Activated B cell treated with CpG ODN at 0.5 μM for 24 hours (primary cell): Measurements from ENCODE around the gene ADAMTS15. TPM values are rescaled to one million over a fixed set of nuclear protein-coding genes. Genes with fewer than 3 reads are reported as not detected.

Source experiments
- ATAC-seq: fragments of 200-7000 bp; cut with Tn5 transposase; one replicate; pipeline ENCODE4 v1.10.0; 2021; ENCODE audit warnings: low read depth, mild to moderate bottlenecking, moderate library complexity
- CTCF ChIA-PET: fragments of 350-600 bp; sonication (Branson Sonifier 250); formaldehyde crosslinking; loops from one replicate; lab custom pipeline; 2021; ENCODE audit warnings: antibody characterized with exemption; lab: Charles Lee
- POLR2A ChIA-PET: fragments of 350-600 bp; sonication (Branson Sonifier 250); formaldehyde crosslinking; loops from one replicate; lab custom pipeline; 2021; ENCODE audit warnings: antibody characterized with exemption; lab: Charles Lee
- DNase-seq: peaks from one replicate; pipeline ENCODE4 v3.0.0; 2022
- H3K27ac Mint-ChIP-seq: one replicate; pipeline ENCODE4 v1.8.0; 2020; ENCODE audit warnings: mixed read lengths
- H3K27me3 Mint-ChIP-seq: one replicate; pipeline ENCODE4 v1.8.0; 2021; ENCODE audit warnings: mixed read lengths
- H3K36me3 Mint-ChIP-seq: one replicate; pipeline ENCODE4 v1.8.0; 2021; ENCODE audit warnings: low read depth, mixed read lengths
- H3K4me1 Mint-ChIP-seq: one replicate; pipeline ENCODE4 v1.8.0; 2021; ENCODE audit warnings: mixed read lengths
- H3K4me3 Mint-ChIP-seq: one replicate; pipeline ENCODE4 v1.8.0; 2020; ENCODE audit warnings: mild to moderate bottlenecking, mixed read lengths
- H3K9me3 Mint-ChIP-seq: one replicate; pipeline ENCODE4 v1.8.0; 2020; ENCODE audit warnings: mixed read lengths
- intact Hi-C: fragments of 100-400 bp; cut with micrococcal nuclease; formaldehyde crosslinking; loops from one replicate; pipeline ENCODE4 v1.15.1; 2024
- total RNA-seq: library from RNA; stranded (reverse); gene quantifications from 2 replicates; pipeline ENCODE4 v1.2.3, GENCODE V29; 2022
- TF ChIP-seq, protein P1 (sequence below): fragments of 200-600 bp; IDR thresholded peaks from one replicate; pipeline ENCODE4 v1.8.0; 2022; ENCODE audit warnings: antibody characterized with exemption, mild to moderate bottlenecking

Gene ADAMTS15
- total RNA-seq, 1 donor from 2014 or later, result not detected

DNA sequence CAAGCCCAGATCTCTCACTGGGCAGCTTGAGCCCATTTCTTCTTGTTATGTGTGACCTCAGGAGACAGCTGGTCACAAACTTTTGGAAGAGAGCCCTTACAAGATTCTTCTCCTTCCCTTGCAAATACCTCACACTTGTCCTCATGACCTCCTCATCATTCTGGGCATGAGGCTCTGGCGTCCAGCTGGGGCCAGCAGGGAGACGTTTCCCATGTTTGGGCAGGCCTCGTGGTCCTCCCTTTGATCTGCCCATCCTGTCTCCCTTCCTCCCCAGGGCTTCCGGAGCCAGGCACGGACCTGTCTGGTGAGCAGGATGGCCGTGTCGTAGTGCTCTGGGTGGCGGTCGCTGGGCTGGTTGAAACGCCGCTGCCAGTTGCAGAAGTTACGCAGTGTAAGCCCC, 29.7 kb upstream of the ADAMTS15 start:
- Mint-ChIP-seq H3K4me1 (no peaks in the 10 kb centered on the region), H3K27me3 (peaks cover 26% of the 10 kb centered on the region), H3K27ac (no peak overlapping the region), H3K36me3 (no peaks in the 10 kb centered on the region), H3K9me3 (no peaks in the 10 kb centered on the region), H3K4me3 (no peak overlapping the region)
- DNase-seq (no peak), ATAC-seq (no peak)
- ChIA-PET CTCF (no interaction called here), POLR2A (no interaction called here)
- TF ChIP-seq, protein P1, sequence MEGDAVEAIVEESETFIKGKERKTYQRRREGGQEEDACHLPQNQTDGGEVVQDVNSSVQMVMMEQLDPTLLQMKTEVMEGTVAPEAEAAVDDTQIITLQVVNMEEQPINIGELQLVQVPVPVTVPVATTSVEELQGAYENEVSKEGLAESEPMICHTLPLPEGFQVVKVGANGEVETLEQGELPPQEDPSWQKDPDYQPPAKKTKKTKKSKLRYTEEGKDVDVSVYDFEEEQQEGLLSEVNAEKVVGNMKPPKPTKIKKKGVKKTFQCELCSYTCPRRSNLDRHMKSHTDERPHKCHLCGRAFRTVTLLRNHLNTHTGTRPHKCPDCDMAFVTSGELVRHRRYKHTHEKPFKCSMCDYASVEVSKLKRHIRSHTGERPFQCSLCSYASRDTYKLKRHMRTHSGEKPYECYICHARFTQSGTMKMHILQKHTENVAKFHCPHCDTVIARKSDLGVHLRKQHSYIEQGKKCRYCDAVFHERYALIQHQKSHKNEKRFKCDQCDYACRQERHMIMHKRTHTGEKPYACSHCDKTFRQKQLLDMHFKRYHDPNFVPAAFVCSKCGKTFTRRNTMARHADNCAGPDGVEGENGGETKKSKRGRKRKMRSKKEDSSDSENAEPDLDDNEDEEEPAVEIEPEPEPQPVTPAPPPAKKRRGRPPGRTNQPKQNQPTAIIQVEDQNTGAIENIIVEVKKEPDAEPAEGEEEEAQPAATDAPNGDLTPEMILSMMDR, result no peak
- intact Hi-C loops, result no loop called here

DNA sequence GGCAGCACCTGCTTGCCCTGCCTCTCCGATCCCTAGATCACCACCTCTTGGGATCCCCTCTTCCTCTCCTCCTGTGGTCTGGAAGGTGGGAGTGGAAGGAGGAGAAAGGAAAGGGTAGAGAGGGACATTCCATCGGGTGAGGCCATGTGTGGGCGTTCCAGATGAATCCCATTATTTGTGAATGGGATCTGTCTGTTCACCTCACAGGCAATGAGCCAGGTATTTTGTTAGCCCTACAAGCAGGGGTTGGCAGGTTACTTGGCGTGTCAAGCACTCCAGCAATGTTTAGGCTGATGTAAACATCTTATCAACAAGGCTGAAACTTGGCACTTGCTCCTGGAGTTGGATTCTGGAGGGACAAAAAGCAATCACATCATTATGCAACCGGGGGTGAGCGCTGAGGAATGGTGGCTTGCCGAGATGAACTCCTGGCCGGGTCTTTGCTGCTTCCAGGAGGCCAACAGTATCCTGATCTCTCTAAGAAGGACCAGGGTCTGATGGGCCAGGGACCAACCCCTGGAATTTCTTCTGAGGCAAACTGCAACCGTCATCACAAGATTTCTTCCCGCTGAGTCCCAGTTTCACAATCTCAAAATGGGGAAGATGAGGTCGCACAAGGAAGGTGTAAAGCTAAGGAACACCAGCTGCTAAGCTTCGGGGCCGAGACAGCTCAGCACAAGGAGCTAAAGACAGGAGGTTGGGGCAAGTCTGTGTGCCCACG, 27.8 kb upstream of the ADAMTS15 start:
- TF ChIP-seq, protein P1, result no peak
- intact Hi-C loops, result no loop called here

DNA sequence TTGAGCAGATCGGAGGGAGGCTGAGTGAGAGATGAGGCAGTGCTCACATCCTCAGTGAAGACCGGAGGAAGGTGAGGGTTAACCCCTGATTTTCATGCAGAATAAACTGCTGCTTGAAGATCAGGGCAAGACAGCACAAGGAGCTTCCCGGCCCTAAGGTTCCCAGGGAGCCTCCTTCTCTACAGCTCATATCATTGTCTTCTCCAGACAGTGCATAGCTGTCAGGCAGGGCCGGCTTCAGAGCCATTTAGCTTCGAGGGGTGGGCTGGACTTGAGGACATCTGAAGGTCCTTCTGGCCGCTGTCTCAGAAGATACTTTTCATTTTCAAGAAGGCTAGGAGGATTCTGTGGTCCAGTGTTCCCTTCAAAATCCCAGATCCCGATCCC, 27.3 kb upstream of the ADAMTS15 start:
- no peaks in the 10 kb centered on the region for H3K9me3 Mint-ChIP-seq
- no peak overlapping the region for H3K27ac Mint-ChIP-seq
- H3K27me3 Mint-ChIP-seq, result peaks cover 36% of the 10 kb centered on the region

More for the DNA sequence above, 27.8 kb upstream of the ADAMTS15 start:
- Mint-ChIP-seq H3K9me3 (no peaks in the 10 kb centered on the region), H3K36me3 (no peaks in the 10 kb centered on the region), H3K27me3 (peaks cover 31% of the 10 kb centered on the region), H3K4me3 (no peak overlapping the region), H3K27ac (no peak overlapping the region), H3K4me1 (no peaks in the 10 kb centered on the region)
- CTCF ChIA-PET, result interaction anchor here (0.8 kb wide), 1 partner anchor 207 kb away, joined by 3 read pairs; no protein-coding TSS in a partner anchor
- DNase-seq (no peak), ATAC-seq (no peak)
- POLR2A ChIA-PET, result no interaction called here

DNA sequence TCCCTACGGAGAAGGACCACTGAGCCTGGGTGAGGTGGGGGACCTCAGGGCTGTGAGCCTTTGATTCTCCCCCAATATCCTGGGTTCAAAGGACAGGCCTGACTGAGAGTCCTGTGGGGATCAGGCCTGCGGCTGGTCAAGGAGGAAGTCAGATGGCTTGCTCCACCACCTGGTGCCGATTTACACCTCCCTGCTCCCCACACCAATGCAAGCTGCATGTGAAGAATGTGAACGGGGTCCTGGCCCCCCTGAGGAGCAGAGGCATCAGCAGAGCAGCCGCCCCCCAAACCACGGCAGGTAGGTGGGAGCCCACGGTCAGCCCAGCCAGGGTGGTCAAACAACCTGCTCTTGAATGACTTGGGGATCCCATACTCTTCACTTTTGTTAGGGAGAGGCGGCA, 26.7 kb upstream of the ADAMTS15 start:
- POLR2A ChIA-PET, result no interaction called here
- H3K4me1 Mint-ChIP-seq, result no peaks in the 10 kb centered on the region
- peaks cover 38% of the 10 kb centered on the region for H3K27me3 Mint-ChIP-seq
- CTCF ChIA-PET, result no interaction called here
- H3K36me3 Mint-ChIP-seq, result no peaks in the 10 kb centered on the region
- H3K27ac Mint-ChIP-seq, result no peak overlapping the region
- no peak overlapping the region for H3K4me3 Mint-ChIP-seq
- no peaks in the 10 kb centered on the region for H3K9me3 Mint-ChIP-seq
- ATAC-seq (no peak), DNase-seq (no peak)
- intact Hi-C loops, result no loop called here
- TF ChIP-seq, protein P1, result no peak

More for the DNA sequence above, 27.3 kb upstream of the ADAMTS15 start:
- DNase-seq (no peak), ATAC-seq (no peak)
- ChIA-PET POLR2A (no interaction called here), CTCF (interaction anchor here (0.8 kb wide), 1 partner anchor 208 kb away, joined by 3 read pairs; no protein-coding TSS in a partner anchor)
- Mint-ChIP-seq H3K4me1 (no peaks in the 10 kb centered on the region), H3K36me3 (no peaks in the 10 kb centered on the region), H3K4me3 (no peak overlapping the region)
- TF ChIP-seq, protein P1, result no peak
- intact Hi-C loops, result no loop called here

DNA sequence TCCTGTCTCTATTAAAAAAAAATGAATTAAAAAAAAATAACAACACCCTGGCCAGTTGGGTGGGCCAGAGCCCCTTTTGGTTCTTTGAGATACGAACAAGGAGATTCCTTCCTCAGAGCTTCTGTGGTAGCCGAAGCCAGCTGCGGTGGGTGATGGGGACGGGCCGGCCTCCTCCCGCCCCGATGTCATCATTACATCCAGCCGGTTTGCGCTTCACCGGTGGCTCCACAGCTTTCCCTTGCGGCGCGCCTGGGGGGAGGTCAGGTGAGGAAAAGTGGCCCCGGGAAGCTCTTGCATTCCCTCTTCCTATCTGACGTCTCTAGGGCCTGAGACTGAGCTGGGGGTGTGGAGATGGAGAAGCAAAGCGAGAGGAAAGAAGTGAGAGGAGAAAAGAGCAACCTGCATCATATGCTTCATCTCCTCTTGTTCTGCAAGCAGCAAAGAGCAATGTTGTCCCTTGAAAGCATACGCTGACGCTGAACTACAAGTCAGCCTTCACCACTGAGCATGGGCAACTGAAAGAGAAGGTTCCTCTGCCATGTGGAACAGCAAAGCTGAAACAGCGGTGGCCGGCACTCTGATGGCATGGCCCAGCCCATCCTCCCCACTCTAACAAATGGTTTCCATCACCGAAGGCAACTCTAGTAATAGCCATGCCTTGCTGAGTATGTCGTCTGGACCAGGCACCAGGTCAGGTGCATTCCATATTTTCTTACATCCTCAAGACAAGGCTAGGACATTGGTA, 26.0 kb upstream of the ADAMTS15 start:
- H3K36me3 Mint-ChIP-seq, result no peaks in the 10 kb centered on the region
- no peaks in the 10 kb centered on the region for H3K9me3 Mint-ChIP-seq
- TF ChIP-seq, protein P1, result no peak
- no peak overlapping the region for H3K27ac Mint-ChIP-seq
- ChIA-PET POLR2A (no interaction called here), CTCF (no interaction called here)
- peaks cover 5% of the 10 kb centered on the region for H3K4me1 Mint-ChIP-seq
- intact Hi-C loops, result no loop called here
- H3K4me3 Mint-ChIP-seq, result no peak overlapping the region
- DNase-seq (no peak), ATAC-seq (no peak)
- H3K27me3 Mint-ChIP-seq, result peaks cover 44% of the 10 kb centered on the region
